Endodermal cell (in vitro differentiated cells): Measurements from ENCODE around the gene TMEM100. TPM values are rescaled to one million over a fixed set of nuclear protein-coding genes. Genes with fewer than 3 reads are reported as not detected.

Experiments
- DNase-seq: peaks from one replicate; pipeline ENCODE4 v3.0.0-alpha.2; 2017
- H3K27ac ChIP-seq: 2 replicates; pipeline ENCODE4 v1.5.1; 2013; ENCODE audit warnings: mild to moderate bottlenecking, low read depth, low read length, moderate library complexity
- H3K27me3 ChIP-seq: 2 replicates; pipeline ENCODE4 v1.6.1; 2013; ENCODE audit warnings: mild to moderate bottlenecking, low read length, moderate library complexity; ENCODE audit not compliant: insufficient read depth, control insufficient read depth, poor library complexity, severe bottlenecking
- H3K36me3 ChIP-seq: 2 replicates; pipeline ENCODE4 v1.7.0; 2013; ENCODE audit warnings: mild to moderate bottlenecking, low read length, moderate library complexity; ENCODE audit not compliant: control insufficient read depth, insufficient read depth
- H3K4me1 ChIP-seq: one replicate; pipeline ENCODE4 v1.7.0; 2013; ENCODE audit warnings: low read length; ENCODE audit not compliant: control insufficient read depth, insufficient read depth
- H3K4me3 ChIP-seq: 2 replicates; pipeline ENCODE4 v1.5.1; 2013; ENCODE audit warnings: mild to moderate bottlenecking, low read length, moderate library complexity
- H3K9ac ChIP-seq: 2 replicates; pipeline ENCODE4 v1.6.1; 2013; ENCODE audit warnings: mild to moderate bottlenecking, low read length, moderate library complexity; ENCODE audit not compliant: poor library complexity, severe bottlenecking; ENCODE audit errors: extremely low read depth
- H3K9me3 ChIP-seq: 2 replicates; pipeline ENCODE4 v1.6.1; 2013; ENCODE audit warnings: mild to moderate bottlenecking, low read length, moderate library complexity; ENCODE audit not compliant: control insufficient read depth
- H3K27ac Mint-ChIP-seq: 2 replicates; pipeline ENCODE4 v1.8.0; 2020; ENCODE audit warnings: mixed read lengths
- H3K27me3 Mint-ChIP-seq: 2 replicates; pipeline ENCODE4 v1.8.0; 2021; ENCODE audit warnings: mild to moderate bottlenecking, mixed read lengths; ENCODE audit not compliant: insufficient read depth
- H3K36me3 Mint-ChIP-seq: 2 replicates; pipeline ENCODE4 v1.8.0; 2020; ENCODE audit warnings: low read depth, mixed read lengths
- H3K4me1 Mint-ChIP-seq: 2 replicates; pipeline ENCODE4 v1.8.0; 2020; ENCODE audit warnings: mixed read lengths
- H3K4me3 Mint-ChIP-seq: 2 replicates; pipeline ENCODE4 v1.8.0; 2020; ENCODE audit warnings: mild to moderate bottlenecking, moderate library complexity, mixed read lengths
- H3K9me3 Mint-ChIP-seq: 2 replicates; pipeline ENCODE4 v1.8.0; 2020; ENCODE audit warnings: mild to moderate bottlenecking, mixed read lengths
- WGBS, 2 experiments: methylation state at CpG; one replicate each; pipeline versions ENCODE4 v1.1.5 to v1.1.7; 2013; ENCODE audit warnings: missing lambda C conversion rate in 2 of 2, mixed read lengths in 1 of 2; ENCODE audit not compliant: insufficient coverage in 1 of 2, insufficient read length in 1 of 2; 5-methylcytosine and 5-hydroxymethylcytosine counted together
- total RNA-seq, 2 donors: library from RNA; stranded (reverse); fragmentation: NEBNext Ultra II Directional in 1 of 2; extraction: Animal tissue kit (Norgen Biotek cat#: 25700) in 1 of 2; gene quantifications; 2 replicates in 1 of 2; 3 replicates in 1 of 2; pipeline ENCODE4 v1.2.1, GENCODE V29; 2021
- TF ChIP-seq, protein P1 (sequence below): fragments of 200-600 bp; sonication (generic); conservative IDR thresholded peaks from 2 replicates; pipeline ENCODE4 v1.5.0; 2021; ENCODE audit warnings: antibody characterized with exemption, mild to moderate bottlenecking

Gene TMEM100
- total RNA-seq, 2 donors from 2014 or later, result 0.71 to 4.3 TPM

DNA sequence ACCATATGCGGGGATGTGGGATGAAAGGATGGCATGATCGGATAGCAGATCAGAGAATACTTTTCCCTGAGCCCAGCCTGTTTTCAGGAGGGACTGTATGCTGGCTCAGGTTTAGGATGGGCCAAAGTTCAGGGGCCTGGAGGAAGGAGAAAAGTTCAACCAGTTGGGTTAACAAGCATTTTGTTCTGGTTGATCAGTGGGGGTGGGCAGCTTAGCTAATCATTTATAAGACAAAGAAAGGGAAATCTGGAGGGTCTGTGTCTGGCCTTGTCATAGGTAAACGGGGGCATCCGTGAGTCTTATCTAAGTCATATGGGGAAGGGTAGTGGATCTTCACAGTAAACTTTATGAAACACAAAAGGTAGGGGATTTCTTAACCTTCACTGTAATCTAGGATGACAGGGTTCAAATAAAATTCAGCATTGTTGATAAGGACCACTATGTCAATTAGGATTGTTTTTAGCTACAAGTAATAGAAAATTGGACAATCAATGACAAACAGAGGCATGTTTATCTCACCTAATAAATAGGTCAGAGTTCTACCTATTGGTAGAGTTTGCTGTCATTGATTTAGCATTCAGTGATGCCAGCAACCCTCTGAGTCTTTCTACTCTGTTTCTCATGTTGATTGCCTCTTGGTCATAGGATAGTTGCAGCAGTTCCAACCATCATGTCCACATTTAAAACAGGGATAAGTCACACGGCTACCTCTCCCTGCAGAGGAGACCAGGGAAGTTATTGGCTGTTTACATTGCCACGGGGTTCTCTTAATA is 39.6 kb upstream of the TMEM100 start:
- H3K9me3 ChIP-seq, result no peaks in the 10 kb centered on the region
- Mint-ChIP-seq H3K27ac (no peak overlapping the region), H3K9me3 (no peaks in the 10 kb centered on the region), H3K36me3 (peaks cover 2% of the 10 kb centered on the region), H3K27me3 (no peaks in the 10 kb centered on the region), H3K4me1 (peaks cover 13% of the 10 kb centered on the region), H3K4me3 (no peak overlapping the region)
- H3K4me1 ChIP-seq, result no peaks in the 10 kb centered on the region
- 92 to 100% methylated on average over 3 to 6 of the region's 6 CpGs for WGBS, 2 experiments
- H3K9ac ChIP-seq, result no peak overlapping the region
- H3K4me3 ChIP-seq, result no peak overlapping the region
- no peaks in the 10 kb centered on the region for H3K27me3 ChIP-seq
- TF ChIP-seq, protein P1, sequence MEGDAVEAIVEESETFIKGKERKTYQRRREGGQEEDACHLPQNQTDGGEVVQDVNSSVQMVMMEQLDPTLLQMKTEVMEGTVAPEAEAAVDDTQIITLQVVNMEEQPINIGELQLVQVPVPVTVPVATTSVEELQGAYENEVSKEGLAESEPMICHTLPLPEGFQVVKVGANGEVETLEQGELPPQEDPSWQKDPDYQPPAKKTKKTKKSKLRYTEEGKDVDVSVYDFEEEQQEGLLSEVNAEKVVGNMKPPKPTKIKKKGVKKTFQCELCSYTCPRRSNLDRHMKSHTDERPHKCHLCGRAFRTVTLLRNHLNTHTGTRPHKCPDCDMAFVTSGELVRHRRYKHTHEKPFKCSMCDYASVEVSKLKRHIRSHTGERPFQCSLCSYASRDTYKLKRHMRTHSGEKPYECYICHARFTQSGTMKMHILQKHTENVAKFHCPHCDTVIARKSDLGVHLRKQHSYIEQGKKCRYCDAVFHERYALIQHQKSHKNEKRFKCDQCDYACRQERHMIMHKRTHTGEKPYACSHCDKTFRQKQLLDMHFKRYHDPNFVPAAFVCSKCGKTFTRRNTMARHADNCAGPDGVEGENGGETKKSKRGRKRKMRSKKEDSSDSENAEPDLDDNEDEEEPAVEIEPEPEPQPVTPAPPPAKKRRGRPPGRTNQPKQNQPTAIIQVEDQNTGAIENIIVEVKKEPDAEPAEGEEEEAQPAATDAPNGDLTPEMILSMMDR, result no peak
- H3K27ac ChIP-seq, result no peak overlapping the region
- DNase-seq, result no peak
- peaks cover 14% of the 10 kb centered on the region for H3K36me3 ChIP-seq

DNA sequence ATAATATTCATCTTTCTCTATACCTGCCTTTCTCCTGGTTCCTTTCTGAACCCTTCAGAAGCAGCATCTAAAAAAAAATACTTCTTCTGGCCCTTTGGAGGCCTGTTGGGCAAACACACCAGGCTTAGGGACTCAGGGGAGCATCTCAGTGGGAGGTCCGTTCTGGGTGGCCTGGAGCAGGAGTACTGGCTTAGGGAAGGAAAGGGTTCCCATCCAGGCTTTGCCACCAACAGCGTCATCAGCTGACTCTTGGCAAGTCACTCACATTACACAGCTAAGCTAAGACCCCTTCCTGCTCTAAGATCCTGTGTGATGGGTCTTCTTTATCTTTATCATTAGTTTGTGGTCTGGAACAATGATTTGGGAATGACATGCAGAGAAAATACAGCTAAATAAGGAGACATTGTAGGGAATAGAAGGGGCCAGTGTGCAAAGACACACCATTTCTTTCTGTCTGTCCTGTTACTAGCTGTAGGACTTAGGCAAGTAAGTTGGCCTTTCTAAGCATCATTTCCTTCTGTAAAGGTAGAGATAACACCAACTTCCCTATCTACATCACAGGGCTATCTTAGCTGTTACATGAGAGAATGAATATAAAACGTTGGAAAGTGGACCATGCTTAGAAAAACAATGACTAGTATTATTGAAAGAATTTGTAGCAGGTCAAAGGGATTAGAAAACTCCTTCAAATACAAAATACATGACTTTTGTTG is 38.1 kb upstream of the TMEM100 start:
- H3K27me3 Mint-ChIP-seq, result no peaks in the 10 kb centered on the region

DNA sequence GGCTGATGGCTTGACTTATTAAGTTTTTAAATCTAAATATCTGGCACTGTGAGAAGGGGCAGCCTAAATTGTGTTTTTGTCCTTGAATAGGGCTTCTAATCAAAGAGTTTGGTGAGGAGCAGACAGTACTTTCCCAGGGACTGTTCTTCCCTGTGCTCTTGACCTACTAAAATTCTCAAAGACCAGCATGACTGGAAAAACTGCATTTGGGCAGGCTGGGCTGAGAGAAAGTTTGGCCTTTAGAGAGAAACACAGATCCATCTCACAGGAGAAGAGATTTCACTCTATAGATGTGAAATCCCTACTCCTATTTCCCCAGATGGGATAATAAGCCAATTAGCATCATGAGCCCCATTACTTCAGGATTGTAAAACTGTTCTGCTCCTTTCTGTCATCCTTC is 35.5 kb upstream of the TMEM100 start:
- Histone ChIP-seq H3K9ac (no peak overlapping the region), H3K36me3 (peaks cover 33% of the 10 kb centered on the region), H3K4me1 (no peaks in the 10 kb centered on the region), H3K9me3 (no peaks in the 10 kb centered on the region), H3K4me3 (no peak overlapping the region), H3K27me3 (no peaks in the 10 kb centered on the region), H3K27ac (no peak overlapping the region)
- Mint-ChIP-seq H3K4me1 (peaks cover 13% of the 10 kb centered on the region), H3K4me3 (no peak overlapping the region), H3K27me3 (no peaks in the 10 kb centered on the region), H3K27ac (no peak overlapping the region), H3K36me3 (peaks cover 18% of the 10 kb centered on the region), H3K9me3 (no peaks in the 10 kb centered on the region)
- no peak for DNase-seq
- TF ChIP-seq, protein P1, result no peak

More for the DNA sequence above, 38.1 kb upstream of the TMEM100 start:
- no peaks in the 10 kb centered on the region for H3K9me3 ChIP-seq
- H3K27ac ChIP-seq, result no peak overlapping the region
- no peaks in the 10 kb centered on the region for H3K27me3 ChIP-seq
- H3K4me3 Mint-ChIP-seq, result no peak overlapping the region
- H3K4me1 ChIP-seq, result no peaks in the 10 kb centered on the region
- H3K4me3 ChIP-seq, result no peak overlapping the region
- H3K36me3 Mint-ChIP-seq, result peaks cover 3% of the 10 kb centered on the region
- peaks cover 13% of the 10 kb centered on the region for H3K4me1 Mint-ChIP-seq
- WGBS, 2 experiments, result 83% methylated on average over 3 of the region's 3 CpGs; no CpG with 5 or more reads in 1 of the 2 experiments
- TF ChIP-seq, protein P1, result no peak
- H3K9ac ChIP-seq, result no peak overlapping the region
- no peaks in the 10 kb centered on the region for H3K9me3 Mint-ChIP-seq
- H3K27ac Mint-ChIP-seq, result no peak overlapping the region
- DNase-seq, result no peak
- peaks cover 19% of the 10 kb centered on the region for H3K36me3 ChIP-seq
